NCI-H510A treated with DMSO at 0.1 percent for 48 hours (cell line): ENCODE measurements around the gene HAUS5.
"Not testable (repeated sequence)": the region's sequence is repeated elsewhere in the genome, so short reads cannot be mapped to it uniquely, and the experiment has no call there.

ENCODE experiments used
- DNase-seq: peaks from one replicate; lab custom pipeline; 2025; lab: John Stamatoyannopoulos, UW

Gene HAUS5, protein sequence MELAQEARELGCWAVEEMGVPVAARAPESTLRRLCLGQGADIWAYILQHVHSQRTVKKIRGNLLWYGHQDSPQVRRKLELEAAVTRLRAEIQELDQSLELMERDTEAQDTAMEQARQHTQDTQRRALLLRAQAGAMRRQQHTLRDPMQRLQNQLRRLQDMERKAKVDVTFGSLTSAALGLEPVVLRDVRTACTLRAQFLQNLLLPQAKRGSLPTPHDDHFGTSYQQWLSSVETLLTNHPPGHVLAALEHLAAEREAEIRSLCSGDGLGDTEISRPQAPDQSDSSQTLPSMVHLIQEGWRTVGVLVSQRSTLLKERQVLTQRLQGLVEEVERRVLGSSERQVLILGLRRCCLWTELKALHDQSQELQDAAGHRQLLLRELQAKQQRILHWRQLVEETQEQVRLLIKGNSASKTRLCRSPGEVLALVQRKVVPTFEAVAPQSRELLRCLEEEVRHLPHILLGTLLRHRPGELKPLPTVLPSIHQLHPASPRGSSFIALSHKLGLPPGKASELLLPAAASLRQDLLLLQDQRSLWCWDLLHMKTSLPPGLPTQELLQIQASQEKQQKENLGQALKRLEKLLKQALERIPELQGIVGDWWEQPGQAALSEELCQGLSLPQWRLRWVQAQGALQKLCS

DNA sequence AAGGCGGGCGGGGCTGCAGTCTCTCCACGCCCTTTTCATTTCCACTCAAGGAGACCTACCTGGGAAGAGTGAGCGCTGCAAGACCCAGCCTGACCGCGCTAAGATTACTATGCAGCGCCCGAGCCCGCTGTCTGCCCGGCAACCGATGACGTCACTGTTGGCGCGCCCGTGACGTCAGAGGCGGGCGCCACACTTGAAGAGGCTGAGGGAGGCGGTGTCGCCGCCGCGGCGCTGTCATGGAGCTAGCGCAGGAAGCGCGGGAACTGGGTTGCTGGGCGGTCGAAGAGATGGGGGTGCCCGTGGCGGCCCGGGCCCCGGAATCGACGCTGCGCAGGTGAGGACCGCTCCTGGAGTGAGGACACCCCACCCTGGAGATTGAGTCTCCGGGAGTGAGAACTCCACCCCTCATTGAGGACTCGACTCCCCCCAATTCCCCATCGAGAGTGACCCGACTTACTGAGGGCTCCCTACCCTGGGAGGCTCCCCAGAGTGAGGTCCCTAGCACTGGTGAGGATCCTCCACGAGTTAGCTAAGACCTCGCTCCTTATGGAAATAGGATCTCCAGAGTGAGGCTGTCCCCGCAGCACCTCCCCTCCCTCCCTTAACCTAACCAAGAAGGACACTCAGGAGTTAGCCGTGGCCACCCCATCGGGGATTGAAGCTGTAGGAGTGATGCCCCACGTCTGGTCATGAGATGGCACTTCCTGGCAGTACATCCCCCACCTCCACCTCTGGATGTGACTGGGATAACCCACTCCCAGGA lies at the start of gene HAUS5:
TSS of gene HAUS5 (plus strand) at position 177 of the 763 bp plus-strand sequence. CDS start at position 237, 60 bp downstream.
- DNase-seq, result peak; percentile 94

- no peak for DNase-seq
Observed at GRCh38 chr19:35562776-35563175, 49.8 kb upstream of the HAUS5 start.

- no peak for DNase-seq
Observed at GRCh38 chr19:35563207-35563829, 49.2 kb upstream of the HAUS5 start, which contains the start of gene ATP4A. TSS of gene ATP4A (minus strand) at chr19:35563658. CDS start at chr19:35563629, 29 bp downstream.

- DNase-seq, result no peak
Observed at GRCh38 chr19:35565016-35565856, 47.3 kb upstream of the HAUS5 start.

GRCh38 chr19:35566738-35567137 lies 45.8 kb upstream of the HAUS5 start:
- DNase-seq, result no peak

- DNase-seq, result no peak
Observed at GRCh38 chr19:35569281-35569781, 43.2 kb upstream of the HAUS5 start.

GRCh38 chr19:35571406-35571965 lies 41.0 kb upstream of the HAUS5 start:
- DNase-seq, result no peak

DNA sequence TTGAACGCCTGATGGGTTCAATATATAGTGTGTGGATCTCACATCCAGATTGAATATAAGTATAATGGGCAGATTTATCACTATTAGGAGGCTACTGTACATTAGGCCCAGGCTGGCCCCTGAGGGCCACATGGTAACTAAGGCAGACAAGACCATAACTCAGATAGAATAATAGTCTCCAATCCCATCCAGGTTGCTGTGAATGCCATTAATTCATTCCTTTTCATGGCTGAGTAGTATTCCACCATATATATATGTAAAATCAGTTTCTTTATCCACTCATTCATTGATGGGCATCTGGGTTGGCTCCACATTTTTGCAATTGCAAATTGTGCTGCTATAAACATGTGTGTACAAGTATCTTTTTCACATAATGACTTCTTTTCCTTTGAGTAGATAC lies 34.6 kb upstream of the HAUS5 start:
- DNase-seq, result no peak

DNA sequence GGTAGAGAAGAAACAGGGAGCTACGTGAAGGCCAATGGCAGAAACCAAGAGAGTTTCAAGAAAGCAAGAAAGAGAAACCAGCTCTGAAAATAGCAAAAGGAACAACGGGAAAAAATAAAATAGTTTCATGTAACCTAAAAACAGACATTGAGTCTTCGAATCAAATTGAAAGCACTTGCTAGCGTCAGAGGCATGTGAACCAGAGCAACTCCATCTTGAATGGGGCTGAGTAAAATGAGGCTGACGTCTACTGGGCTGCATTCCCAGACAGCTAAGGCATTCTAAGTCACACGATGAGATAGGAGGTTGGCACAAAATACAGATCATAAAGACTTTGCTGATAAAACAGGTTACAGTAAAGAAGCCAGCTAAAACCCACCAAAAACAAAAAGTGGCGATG lies 33.8 kb upstream of the HAUS5 start:
- DNase-seq, result no peak

DNA sequence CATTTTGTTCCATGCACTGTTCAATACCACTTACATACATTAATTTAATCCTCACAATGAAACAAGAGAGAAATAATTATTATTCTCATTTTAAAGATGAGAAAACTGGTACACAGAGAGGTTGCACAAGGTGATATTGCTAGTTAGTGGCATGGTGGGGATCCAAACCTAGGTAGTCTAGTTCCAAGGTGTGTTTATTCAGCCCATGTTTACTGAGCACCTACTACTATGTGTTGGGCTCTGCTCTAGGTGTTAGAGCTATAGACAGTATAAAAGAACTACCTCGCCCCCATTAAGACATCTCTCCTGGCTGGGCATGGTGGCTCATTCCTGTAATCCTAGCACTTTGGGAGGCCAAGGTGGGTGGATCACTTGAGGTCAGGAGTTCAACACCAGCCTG lies 29.8 kb upstream of the HAUS5 start:
- no peak for DNase-seq

GRCh38 chr19:35585848-35586247 lies 26.7 kb upstream of the HAUS5 start, which contains the start of gene PMIS2:
TSS of gene PMIS2 (plus strand) at chr19:35586173. CDS start at chr19:35586260, 87 bp downstream.
- no peak for DNase-seq

GRCh38 chr19:35587321-35587720 lies 25.2 kb upstream of the HAUS5 start:
- DNase-seq, result no peak

- DNase-seq, result no peak
Observed at GRCh38 chr19:35590875-35591274, 21.7 kb upstream of the HAUS5 start.

GRCh38 chr19:35592226-35592625 lies 20.3 kb upstream of the HAUS5 start:
- no peak for DNase-seq

DNA sequence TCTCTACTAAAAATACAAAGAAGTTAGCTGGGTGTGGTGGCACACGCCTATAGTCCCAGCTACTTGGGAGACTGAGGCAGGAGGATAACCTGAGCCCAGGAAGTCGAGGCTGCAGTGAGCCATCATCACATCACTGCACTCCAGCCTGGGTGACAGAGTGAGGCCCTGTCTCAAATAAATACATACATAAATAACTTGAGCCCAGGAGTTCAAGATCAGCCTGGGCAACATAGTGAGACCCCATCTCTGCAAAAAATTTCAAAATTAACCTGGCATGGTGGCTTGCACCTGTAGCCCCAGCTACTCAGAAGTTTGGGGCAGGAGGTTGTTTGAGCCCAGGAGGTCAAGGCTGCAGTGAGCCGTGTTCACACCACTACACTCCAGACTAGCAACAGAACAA lies 17.5 kb upstream of the HAUS5 start:
- DNase-seq, result not testable (repeated sequence)

DNA sequence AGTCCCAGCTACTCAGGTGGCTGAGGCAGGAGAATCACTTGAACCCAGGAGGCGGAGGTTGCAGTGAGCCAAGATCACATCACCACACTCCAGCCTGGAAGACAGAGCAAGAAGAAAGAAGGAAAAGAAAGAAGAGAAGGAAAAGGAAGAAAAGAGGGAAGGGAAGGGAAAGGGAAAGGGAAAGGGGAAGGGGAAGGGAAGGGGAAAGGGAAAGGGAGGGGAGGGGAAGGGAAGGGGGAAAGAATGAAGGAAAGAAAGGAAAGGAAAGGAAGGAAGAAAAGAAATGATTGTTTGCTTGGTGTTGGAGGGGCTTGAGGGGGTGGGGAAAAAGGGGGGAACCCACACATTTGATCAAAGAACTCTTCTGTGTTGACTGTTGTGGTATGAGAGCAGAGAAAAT lies 16.6 kb upstream of the HAUS5 start:
- no peak for DNase-seq

DNA sequence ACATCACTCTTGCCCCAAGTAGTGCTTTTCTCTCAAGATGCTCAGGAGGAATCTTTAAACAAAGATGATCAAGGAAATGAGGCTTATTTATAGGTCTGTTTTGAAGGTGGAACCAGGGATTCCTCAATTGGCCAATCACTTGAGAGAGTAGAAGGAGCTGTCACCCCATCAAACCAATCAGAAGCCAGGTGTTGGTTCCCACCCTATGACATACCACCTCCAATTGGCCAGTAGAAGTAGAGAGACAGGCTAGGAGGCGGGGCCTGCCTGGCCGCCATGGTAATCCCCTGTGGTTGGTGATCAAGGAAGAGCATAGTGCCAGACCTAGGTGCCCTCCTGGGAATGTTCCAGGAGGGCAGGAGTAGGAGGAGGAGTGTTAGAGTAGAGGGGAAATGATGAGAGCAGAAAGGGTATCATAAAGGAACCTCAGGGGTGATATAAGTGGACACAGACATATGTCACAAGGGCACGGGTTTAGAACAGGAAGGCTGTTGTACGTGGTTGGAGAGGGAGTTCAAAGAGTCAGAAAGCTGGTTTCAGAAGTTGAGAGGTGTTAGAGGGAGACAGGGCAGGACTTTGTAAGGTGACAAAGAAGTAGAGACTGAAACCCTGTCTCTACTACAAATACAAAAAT lies 16.1 kb upstream of the HAUS5 start:
- no peak for DNase-seq

- no peak for DNase-seq
Observed at GRCh38 chr19:35601971-35602370, 10.6 kb upstream of the HAUS5 start.

DNA sequence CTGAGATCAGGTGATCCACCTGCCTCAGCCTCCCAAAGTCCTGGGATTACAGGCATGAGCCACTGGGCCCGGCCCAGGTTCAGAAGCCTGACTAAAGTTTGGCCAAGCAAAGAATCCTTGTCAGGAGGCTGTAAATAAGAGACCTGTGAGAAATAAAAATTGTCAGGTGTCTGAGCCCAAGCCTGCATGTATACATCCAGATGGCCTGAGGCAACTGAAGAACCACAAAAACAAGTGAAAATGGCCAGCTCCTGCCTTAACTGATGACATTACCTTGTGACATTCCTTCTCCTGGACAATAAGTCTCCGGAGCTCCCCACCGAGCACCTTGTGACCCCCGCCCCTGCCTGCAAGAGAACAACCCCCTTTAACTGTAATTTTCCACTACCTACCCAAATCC lies 8.1 kb upstream of the HAUS5 start:
- DNase-seq, result not testable (repeated sequence)

- DNase-seq, result not testable (repeated sequence)
Observed at GRCh38 chr19:35607170-35607569, 5.4 kb upstream of the HAUS5 start.
